GM21576 (cell line): Measurements from ENCODE around the gene RIPOR1.

Experiments
- ATAC-seq: cut with Tn5 transposase; IDR thresholded peaks from one replicate; pipeline ENCODE4 v1.9.1; 2021; ENCODE audit warnings: mild to moderate bottlenecking, moderate library complexity; ENCODE audit not compliant: unreplicated experiment

The RIPOR1 gene

DNA sequence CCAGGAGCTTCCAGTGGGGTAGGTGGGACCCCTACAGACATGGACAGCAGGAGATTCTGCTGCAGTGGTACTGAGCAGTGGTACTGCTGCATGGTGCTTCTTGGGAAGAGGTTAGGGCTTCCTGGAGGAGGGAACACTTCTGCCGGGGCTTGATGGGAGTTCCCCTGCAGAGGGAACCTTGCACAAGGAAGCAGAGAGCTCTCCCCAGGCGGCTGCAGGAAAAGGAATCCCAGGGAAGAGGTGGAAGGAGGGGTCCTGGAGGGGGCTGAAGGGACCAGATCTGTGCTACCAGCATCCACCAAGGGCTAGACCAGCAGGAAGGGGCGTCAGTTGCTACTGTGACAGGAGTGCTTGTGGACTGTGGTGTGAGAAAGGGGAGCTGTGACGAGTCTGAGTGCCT, 10.6 kb downstream of the RIPOR1 start:
- ATAC-seq: no peak

DNA sequence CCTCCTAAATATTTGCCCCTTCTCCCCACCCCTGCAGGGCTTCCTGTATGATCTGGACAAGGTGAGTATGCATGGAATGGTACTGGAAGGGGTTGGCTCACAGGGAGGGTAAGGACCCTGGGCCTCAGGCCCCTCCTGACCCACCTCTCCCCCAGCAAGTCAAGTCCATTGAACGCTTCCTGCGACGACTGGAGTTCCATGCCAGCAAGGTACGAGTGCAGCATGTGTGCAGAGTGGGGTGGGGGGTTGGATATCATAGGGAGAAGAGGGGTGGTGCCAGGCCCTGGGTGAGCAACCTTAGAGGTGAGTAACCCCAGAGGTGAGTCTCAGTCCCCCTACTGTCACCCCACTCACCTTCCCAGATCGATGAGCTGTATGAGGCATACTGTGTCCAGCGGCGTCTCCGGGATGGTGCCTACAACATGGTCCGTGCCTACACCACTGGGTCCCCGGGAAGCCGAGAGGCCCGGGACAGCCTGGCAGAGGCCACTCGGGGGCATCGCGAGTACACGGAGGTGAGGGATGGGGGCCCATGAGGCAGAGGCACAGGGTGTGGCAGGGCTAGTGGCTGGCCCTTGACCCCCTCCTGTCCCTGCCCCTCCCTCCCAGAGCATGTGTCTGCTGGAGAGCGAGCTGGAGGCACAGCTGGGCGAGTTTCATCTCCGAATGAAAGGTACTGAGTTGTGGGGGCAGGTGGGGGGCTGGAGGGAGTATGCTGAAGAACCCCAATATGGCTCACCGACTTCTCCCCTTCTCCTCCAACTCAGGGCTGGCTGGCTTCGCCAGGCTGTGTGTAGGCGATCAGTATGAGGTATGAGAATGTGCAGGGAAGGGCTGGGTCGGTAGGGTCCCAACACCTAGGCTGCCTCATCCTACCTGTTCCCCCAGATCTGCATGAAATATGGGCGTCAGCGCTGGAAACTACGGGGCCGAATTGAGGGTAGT, 11.3 kb downstream of the RIPOR1 start:
- no peak for ATAC-seq

DNA sequence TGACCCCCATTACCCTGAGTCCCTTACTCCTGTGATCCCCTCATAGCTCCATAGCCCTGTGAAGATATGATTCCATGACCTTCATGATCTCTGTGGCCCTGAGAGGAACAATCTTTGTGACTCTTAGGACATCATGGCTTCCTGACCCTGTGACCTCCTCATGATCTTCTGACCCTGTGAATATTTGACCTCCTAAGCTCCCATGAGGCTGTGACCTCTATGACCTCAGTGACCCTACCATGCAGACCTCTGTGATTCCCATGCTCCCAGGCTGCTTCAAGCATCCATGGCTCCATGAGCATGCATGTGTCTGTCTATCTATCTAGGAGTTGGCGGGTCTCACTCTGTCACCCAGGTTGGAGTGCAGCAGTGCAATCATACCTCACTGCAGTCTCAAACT, 12.1 kb downstream of the RIPOR1 start:
- ATAC-seq: no peak

DNA sequence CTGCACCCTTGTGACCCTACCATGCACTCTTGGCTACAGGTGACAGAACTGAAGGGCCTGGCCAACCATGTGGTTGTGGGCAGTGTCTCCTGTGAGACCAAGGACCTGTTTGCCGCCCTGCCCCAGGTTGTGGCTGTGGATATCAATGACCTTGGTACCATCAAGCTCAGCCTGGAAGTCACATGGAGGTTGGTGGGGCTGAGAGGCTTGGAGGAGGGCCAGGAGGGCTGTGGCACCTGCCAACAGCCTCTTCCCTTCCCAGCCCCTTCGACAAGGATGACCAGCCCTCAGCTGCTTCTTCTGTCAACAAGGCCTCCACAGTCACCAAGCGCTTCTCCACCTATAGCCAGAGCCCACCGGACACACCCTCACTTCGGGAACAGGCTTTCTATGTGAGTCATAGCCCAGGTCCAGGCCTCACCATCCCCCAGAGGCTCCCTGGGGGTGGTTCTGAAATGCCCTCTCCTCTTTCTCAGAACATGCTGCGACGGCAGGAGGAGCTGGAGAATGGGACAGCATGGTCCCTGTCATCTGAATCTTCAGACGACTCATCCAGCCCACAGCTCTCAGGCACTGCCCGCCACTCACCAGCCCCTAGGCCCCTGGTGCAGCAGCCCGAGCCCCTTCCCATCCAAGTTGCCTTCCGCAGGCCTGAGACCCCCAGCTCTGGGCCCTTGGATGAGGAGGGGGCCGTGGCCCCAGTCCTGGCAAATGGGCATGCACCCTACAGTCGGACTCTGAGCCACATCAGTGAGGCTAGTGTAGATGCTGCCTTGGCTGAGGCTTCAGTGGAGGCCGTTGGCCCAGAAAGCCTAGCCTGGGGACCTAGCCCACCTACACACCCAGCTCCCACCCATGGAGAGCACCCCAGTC, 13.0 kb downstream of the RIPOR1 start:
- ATAC-seq: no peak

DNA sequence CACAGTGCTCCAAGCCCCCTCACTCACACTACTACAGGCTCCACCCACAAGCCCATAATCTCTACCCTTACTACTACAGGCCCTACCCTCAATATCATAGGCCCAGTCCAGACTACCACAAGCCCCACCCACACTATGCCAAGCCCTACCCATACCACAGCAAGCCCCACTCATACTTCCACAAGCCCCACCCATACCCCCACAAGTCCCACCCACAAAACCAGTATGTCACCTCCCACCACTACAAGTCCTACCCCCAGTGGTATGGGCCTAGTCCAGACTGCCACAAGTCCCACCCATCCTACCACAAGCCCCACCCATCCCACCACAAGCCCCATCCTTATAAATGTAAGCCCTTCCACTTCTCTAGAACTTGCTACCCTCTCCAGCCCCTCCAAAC, 13.8 kb downstream of the RIPOR1 start:
- peak; percentile 34 for ATAC-seq

DNA sequence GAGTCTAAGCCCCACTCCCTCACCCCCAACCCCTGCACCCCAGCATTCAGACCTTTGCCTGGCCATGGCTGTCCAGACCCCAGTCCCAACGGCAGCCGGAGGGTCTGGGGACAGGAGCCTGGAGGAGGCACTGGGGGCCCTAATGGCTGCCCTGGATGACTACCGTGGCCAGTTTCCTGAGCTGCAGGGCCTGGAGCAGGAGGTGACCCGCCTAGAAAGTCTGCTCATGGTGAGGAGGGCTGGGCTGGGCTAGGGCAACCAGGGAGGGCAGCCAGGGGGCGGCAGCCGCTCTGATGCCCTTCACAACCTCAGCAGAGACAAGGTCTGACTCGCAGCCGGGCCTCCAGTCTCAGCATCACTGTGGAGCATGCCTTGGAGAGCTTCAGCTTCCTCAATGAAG, 14.4 kb downstream of the RIPOR1 start:
- ATAC-seq: no peak

DNA sequence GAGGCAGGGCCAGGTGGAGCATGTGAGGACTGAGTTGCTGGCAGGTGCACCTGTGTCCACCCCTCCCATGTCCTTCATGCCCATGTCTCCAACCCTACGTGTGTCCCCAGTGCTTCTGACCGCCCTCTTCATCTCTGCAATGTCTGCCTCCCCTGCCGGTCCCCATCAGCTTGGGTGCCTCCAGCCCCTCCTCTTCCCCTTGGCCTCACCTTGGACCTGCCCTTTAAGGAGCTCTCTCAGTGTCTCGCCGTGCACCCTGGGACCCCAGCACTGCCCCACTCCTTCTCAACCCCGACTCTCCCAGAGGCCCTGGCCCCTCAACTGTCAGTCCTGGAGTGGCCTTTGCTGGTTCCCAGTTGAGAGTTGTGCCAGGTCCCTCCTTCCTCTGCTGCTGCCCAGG, 15.0 kb downstream of the RIPOR1 start:
- ATAC-seq: no peak

DNA sequence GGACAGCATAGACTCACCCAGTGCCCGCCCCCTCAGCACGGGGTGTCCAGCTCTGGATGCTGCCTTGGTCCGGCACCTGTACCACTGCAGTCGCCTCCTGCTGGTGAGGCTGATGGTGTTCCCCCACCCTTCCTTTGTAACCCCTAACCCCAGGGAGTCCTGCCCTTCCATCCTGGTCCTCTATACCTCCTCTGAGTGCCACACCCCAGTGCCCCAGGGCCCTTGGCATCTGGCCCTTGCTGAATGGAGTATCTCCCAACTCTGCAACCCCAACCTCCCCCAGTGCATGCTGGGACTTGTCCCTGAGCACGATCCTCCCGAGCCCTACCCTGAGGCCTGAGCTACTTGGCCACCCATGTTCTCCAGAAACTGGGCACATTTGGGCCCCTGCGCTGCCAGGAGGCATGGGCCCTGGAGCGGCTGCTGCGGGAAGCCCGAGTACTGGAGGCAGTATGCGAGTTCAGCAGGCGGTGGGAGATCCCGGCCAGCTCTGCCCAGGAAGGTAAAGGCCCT, 15.8 kb downstream of the RIPOR1 start:
- no peak for ATAC-seq

DNA sequence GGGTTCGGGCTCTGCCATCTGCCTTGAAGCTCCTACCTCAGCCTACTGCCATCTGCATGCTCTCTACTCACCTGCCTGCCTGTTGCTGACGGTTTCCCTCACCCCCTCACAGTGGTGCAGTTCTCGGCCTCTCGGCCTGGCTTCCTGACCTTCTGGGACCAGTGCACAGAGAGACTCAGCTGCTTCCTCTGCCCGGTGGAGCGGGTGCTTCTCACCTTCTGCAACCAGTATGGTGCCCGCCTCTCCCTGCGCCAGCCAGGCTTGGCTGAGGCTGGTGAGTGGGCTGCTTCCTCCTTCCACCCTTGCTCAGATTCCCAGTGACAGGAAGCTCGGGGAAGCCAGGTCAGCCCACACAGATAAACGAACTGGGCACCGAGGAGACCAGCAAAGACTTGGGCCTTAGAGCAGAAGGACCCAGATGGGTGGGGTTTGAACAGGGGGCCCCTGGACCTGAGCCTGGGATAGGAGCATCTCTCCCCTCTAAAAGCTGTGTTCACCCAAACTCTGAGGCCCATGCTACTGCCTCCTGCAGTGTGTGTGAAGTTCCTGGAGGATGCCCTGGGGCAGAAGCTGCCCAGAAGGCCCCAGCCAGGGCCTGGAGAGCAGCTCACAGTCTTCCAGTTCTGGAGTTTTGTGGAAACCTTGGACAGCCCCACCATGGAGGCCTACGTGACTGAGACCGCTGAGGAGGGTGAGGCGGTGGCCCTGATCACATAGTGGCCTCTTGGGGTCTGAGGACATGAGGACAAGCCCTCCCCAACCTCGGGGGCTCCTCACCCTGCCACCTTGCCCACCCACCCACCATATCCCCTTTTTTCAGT, 16.4 kb downstream of the RIPOR1 start:
- ATAC-seq: no peak

DNA sequence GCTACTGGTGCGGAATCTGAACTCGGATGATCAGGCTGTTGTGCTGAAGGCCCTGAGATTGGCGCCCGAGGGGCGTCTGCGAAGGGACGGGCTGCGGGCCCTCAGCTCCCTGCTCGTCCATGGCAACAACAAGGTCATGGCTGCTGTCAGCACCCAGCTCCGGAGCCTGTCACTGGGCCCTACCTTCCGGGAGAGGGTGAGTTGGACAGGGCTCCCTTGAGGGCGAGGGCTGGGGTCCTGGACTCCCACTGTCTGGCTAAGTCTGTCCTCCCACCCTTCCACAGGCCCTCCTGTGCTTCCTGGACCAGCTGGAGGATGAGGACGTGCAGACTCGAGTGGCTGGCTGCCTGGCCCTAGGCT, 17.0 kb downstream of the RIPOR1 start:
- no peak for ATAC-seq

DNA sequence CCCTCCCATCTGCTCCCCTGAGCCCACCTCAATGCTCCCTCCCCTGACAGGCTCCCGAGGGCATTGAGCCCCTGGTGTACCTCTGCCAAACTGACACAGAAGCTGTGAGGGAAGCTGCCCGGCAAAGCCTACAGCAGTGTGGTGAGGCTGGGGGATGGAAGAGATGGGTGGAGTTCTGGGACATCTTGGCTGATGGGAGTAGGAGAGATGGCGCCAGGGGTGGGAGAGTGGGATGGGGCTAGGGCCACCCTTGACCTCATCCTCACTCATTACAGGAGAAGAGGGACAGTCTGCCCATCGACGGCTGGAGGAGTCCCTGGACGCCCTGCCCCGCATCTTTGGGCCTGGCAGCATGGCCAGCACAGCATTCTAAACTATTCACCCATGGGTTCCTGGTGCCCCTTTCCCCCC, 17.5 kb downstream of the RIPOR1 start:
- no peak for ATAC-seq

DNA sequence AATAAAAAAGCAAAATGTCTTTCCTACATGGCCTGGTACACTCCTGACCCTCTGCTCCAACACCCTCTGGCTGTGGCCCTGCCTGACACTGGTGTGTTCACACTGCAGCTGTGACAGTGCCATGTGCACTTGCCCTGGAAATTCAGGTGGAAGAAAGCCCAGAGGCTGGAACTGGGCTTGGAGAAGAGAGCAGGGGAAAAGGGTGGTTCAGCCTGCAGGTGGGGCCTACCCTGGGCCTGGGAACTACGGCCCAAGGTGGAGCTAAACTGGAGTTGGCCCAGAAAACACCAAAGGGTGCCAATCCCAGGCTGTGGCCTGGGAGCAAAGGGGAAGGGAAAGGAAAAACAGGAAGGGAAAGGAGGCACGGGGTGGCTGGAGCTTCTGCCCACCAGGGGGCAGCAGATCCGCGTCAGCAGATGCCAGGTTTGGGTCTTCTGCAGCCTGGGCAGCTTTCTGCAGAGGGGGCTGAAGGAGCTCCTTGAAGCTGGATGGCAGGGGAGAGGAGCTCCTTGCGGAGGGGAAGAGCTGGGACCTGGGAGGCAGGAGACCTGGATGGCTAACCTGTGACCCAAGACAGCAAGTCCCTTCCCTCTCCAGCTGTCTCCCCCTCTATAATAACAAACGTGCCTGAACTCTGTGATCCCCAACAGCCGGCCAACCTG, 18.3 kb downstream of the RIPOR1 start:
- no peak for ATAC-seq

DNA sequence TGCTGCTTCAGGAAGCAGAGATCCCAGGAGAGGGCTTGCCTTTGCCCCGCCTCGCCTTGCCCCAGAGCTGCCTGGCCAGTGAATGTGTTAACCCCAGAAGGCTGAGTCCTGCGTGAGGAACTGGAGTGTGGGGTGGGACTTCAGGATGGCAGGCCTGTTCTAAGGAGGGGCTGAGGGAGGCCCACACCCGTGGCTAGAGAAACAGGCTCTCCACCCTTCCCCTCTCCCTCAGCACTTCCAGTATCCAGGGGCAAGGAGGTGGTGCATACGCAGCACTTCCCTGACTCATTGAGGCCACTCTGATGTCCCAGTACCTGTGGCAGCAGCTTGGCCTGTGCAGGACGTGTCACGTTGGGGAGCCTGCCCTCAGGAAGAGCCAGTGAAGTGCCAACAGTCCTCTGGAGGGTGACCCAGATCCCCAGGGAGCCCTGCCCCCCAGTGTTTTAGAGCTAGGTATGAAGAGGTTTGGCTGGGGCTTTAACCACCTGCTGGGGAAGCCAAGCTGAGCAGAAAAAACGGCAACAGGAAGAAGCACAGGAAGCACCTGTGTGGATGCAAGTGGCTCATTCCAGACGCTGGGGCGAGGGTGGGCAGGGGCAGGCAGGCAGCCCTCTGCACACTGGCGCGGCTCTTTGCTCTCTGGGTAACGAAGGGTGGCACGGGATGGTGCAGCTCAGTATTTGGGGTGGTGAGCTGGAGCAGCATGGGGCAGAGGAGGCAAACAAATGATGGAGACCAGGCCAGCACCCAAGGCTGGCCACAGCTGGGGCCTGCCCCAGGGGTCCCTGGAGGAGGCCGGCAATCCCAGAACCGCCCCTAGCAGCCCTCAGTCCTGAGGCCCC, 19.0 kb downstream of the RIPOR1 start:
- ATAC-seq: peak; percentile 38

DNA sequence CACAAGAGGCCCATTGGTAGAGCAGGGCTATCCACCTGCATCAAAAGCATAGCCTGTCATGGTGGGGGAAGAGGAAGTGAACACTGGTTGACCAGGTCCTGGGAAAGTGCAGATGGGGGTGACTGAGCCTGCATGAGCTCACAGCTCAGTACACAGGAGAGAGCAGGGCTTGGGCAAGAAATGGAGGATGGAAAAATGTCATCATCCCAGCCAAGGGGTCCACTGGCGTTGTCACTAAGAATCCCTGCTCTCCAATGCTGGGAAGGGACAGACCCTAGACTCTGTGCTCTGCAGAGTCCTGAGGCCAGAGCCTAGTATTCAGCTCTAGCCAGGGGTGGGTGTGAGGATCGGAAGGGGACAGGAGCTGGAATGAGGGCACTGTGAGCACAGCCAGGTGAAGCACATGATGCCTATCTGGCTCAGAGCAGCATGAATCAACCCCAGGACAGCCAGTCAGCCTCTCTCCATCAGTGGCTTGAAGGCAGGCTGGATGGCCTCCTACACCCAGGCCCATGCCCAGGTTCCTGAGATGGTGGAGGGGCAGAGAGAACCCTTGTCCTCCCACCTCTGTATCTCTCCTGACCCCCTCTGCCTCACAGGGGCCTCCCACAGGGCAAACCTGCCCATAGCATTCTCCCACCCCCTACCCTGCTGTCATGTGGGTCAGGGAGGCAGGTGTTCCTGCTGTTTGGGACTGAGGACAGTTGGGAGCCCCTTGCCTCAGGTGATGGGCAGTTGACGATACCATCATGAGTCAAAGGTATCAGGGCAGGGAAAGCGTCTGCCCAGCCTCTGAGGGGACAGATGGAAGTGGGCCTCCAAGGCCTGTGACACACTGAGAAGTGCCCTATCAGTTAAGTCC, 19.9 kb downstream of the RIPOR1 start:
- peak; percentile 43 for ATAC-seq

DNA sequence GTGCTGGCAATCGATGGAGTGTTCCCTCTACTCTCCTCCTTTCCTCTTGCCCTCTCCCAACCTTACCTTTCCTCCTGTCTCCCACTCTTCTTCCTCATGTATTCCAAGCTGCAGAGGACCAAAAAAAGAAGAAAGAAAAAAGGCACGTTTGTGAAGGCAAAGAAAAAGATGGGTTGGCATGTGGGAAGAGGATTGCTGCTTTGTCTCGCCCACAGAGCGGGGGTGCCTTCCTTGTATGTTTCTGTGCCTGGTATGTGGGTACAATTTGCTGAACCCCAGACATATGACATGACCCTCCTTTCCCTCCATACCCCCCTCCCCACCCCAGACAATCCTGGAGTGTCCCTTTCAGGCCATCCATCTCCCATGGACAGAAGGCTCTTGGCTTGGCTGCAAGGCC, 20.6 kb downstream of the RIPOR1 start:
- ATAC-seq: no peak

DNA sequence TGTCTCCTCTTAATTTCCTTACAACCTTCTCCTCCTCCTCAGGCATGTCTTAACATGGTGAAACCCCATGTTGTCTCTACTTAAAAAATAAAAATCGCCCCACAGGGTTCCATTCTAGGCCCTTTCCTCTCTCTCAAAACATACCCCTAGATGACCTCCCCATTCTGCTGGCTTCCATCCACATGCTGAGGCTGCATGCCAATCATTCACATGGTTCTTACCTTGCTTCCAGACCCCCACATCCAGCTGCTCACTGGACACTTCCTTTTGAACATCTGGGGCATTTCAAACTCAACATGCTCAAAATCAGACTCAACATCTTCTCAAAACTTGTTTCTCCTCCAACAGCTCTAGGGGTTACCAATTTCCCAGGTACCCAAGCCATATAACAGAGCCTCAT, 21.3 kb downstream of the RIPOR1 start:
- no peak for ATAC-seq

DNA sequence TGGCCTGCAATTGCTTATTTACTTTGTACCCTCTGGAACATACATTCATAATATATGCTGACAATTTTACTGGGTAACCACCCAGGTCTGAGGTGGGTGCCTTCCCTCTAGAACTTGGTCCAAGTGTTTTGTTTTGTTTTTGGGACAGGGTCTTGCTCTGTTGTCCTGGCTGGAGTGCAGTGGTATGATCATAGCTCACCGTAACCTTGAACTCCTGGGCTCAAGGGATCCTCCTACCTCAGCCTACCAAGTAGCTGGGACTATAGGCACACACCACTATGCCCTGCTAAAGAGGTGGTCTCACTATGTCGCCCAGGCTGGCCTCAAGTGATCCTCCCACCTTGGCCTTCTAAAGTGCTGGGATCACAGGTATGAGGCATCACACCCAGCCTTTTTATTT, 22.5 kb downstream of the RIPOR1 start:
- ATAC-seq: no peak

DNA sequence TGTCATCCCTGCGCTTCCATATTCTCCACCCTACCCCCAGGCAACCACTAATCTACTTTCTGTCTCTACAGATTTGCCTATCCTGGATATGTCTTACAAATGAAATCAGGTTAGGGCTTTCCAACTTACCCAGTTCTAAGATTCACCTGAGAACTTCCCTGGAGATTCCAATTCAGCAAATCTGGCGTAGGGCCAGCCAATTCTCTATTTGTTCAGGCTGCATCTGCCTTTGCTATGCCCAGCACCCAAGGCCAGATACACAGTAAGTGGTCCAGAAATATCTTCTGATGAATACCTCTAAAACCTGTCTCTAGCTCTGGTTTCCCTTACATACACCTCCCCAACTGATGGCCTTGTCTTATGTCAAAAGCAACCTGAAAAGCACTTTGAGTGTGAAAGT, 23.3 kb downstream of the RIPOR1 start:
- ATAC-seq: no peak

DNA sequence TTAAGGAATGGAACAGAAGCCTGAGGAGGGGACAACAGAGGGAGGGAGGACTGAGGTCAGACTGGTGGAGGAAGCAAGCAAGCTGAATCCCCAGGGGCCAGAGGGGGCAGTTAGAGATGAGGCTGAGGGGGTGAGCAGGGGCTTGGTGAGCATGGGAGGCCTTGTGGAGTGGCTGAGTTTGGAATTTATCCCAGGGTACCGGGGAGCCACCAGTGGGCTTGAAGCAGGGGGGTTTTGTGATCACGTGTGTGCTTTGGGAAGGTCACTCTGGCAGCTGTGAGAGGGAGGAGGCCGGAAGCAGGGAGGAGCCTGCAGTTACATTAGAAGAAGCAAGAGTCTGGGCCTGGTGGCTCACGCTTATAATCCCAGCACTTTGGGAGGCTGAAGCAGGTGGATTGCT, 23.8 kb downstream of the RIPOR1 start:
- no peak for ATAC-seq
